Measurements from ENCODE around the gene FAM81B. TPM values are rescaled to one million over a fixed set of nuclear protein-coding genes. Genes with fewer than 3 reads are reported as not detected.

The FAM81B gene
- total RNA-seq, 2 donors from 2014 or later: 1.3 TPM; not detected in 1

DNA sequence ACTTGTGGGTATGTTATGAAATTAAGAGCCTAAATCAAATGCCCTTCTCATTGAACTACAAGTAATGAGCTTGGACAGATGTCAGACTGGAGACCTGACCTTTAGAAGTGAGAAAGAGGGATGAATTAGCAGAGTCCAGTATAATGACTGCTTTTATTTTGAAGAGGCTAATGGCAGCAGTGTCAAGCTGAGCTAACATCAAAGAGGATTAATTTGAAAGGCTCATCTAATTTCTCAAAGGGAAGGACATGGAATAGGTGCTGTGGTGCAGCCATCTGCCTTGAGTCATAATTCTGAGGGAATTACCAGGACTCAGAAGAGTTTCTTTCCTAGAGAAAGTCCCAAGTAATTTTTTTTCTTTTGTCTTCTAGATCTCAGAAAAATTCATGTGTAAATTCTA is 57.6 kb downstream of the FAM81B start:
- TF ChIP-seq POLR2A (IDR thresholded peaks at IDR 0.05): no peak
- TF ChIP-seq, protein P1, sequence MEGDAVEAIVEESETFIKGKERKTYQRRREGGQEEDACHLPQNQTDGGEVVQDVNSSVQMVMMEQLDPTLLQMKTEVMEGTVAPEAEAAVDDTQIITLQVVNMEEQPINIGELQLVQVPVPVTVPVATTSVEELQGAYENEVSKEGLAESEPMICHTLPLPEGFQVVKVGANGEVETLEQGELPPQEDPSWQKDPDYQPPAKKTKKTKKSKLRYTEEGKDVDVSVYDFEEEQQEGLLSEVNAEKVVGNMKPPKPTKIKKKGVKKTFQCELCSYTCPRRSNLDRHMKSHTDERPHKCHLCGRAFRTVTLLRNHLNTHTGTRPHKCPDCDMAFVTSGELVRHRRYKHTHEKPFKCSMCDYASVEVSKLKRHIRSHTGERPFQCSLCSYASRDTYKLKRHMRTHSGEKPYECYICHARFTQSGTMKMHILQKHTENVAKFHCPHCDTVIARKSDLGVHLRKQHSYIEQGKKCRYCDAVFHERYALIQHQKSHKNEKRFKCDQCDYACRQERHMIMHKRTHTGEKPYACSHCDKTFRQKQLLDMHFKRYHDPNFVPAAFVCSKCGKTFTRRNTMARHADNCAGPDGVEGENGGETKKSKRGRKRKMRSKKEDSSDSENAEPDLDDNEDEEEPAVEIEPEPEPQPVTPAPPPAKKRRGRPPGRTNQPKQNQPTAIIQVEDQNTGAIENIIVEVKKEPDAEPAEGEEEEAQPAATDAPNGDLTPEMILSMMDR (IDR thresholded peaks at IDR 0.05): no peak
- no peak for ATAC-seq
- Histone ChIP-seq H3K27me3 (no peaks in the 10 kb centered on the region), H3K9me3 (no peaks in the 10 kb centered on the region), H3K4me1 (no peaks in the 10 kb centered on the region), H3K36me3 (replicated peaks in 1 of 2; ENCODE audit: insufficient read depth in 1 of 2, low read depth in 2 of 2) (no peaks in the 10 kb centered on the region), H3K27ac (no peak overlapping the region), H3K4me3 (no peak overlapping the region)
- no peak for DNase-seq
- intact Hi-C loops (cut with DNase I): no loop called here

DNA sequence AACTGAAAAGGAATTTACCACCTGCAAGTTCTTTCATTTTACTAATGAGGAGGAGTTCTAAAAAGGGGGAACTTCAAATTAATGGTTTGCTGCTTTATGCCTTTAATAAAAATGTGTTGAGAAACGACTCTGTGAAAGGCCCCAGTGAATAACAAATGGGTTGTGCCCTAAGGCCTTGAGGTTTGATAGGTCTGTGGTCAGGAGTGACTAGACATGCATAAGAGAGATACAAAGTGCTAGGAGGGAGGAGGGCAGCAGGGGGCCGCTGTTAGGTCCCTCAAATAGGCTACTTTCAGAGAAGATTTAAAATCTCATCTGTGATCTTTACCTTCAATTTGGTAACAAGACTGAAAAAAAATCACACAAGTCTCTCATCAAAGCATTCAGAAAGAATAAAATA is 58.3 kb downstream of the FAM81B start:
- Histone ChIP-seq H3K27me3 (no peaks in the 10 kb centered on the region), H3K27ac (no peak overlapping the region), H3K36me3 (replicated peaks in 1 of 2; ENCODE audit: insufficient read depth in 1 of 2, low read depth in 2 of 2) (no peaks in the 10 kb centered on the region), H3K4me1 (no peaks in the 10 kb centered on the region), H3K9me3 (no peaks in the 10 kb centered on the region), H3K4me3 (no peak overlapping the region)
- intact Hi-C loops (cut with DNase I): no loop called here
- WGBS, 2 donors: 60 to 69% methylated on average over 2 of the region's 2 CpGs
- DNase-seq (no peak), ATAC-seq (no peak)
- TF ChIP-seq, protein P1 (IDR thresholded peaks at IDR 0.05): no peak
- no peak for TF ChIP-seq POLR2A (IDR thresholded peaks at IDR 0.05)

DNA sequence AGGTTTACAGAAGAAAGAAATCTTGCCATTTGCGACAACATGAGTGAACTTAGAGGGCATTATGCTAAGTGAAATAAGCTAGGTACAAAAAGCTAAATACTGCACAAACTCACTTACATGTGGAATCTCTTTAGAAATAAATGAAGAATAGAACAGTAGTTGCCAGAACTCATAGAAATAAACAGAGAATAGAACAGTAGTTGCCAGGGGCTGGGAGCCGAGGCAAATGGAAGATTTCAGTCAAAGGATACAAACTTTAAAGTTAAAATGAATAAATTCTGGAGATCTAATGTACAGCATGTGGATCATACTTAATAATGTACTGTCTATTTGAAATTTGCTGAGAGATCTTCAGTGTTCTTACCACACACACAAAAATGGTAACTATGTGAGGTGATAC is 63.4 kb downstream of the FAM81B start:
- intact Hi-C loops (cut with DNase I): no loop called here

DNA sequence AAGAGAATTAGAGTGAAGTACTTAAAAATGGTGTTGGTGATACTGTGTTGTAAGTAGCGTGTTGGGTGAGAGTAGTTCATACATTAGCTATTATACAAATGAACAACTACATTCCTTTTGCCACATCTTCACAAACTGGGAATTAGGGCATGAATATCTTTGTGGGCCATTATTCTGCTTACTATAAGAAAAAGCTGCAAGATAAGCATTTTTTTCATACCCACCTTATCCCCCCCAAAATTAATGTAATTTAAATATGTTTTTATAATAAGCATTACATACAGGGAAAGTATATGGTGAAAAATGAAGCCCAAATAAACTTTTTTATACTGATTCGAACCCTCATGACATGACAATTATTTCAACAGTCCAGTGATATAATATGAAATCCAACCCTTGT is 69.5 kb downstream of the FAM81B start:
- Histone ChIP-seq H3K27ac (no peak overlapping the region), H3K27me3 (no peaks in the 10 kb centered on the region), H3K9me3 (no peaks in the 10 kb centered on the region), H3K36me3 (replicated peaks in 1 of 2; ENCODE audit: insufficient read depth in 1 of 2, low read depth in 2 of 2) (peaks cover 0 to 9% of the 10 kb centered on the region in 2 donors), H3K4me3 (no peak overlapping the region), H3K4me1 (no peaks in the 10 kb centered on the region)
- DNase-seq: no peak
- intact Hi-C loops (cut with DNase I): no loop called here
- TF ChIP-seq POLR2A (IDR thresholded peaks at IDR 0.05): no peak
- TF ChIP-seq, protein P1 (IDR thresholded peaks at IDR 0.05): no peak
- ATAC-seq: no peak
- WGBS, 2 donors: 80 to 84% methylated on average over 2 of the region's 2 CpGs

More for the DNA sequence above, 63.4 kb downstream of the FAM81B start:
- ATAC-seq (no peak), DNase-seq (no peak)
- no peak overlapping the region for H3K27ac ChIP-seq
- no peaks in the 10 kb centered on the region for H3K9me3 ChIP-seq
- no peaks in the 10 kb centered on the region for H3K27me3 ChIP-seq
- no peak for TF ChIP-seq POLR2A (IDR thresholded peaks at IDR 0.05)
- TF ChIP-seq, protein P1 (IDR thresholded peaks at IDR 0.05): no peak
- no peak overlapping the region for H3K4me3 ChIP-seq
- H3K36me3 ChIP-seq (replicated peaks in 1 of 2; ENCODE audit: insufficient read depth in 1 of 2, low read depth in 2 of 2): no peaks in the 10 kb centered on the region
- no peaks in the 10 kb centered on the region for H3K4me1 ChIP-seq
- 88 to 93% methylated on average over 2 of the region's 2 CpGs for WGBS, 2 donors

DNA sequence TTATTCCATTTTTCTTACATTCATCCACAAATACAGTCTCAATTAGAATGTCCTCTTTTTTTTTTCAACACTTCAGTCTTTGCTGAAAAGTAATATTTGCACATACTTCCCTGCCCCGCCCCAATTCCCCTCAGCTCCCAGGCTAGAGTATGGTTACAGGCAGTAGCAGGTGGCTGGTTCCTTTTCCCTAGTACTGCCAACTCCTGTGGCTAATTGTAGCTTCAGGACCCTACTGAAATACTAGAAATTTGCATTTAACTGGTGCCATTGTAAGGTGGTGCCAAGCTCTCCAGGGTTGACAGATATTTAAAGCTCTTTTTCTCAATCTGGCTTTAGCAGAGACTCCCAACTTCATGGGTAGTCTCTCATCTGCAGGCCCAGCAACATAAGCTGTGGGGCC is 80.3 kb downstream of the FAM81B start:
- peaks cover 2% of the 10 kb centered on the region for H3K4me1 ChIP-seq
- no peaks in the 10 kb centered on the region for H3K27me3 ChIP-seq
- intact Hi-C loops (cut with DNase I): no loop called here
- ATAC-seq: no peak
- TF ChIP-seq POLR2A (IDR thresholded peaks at IDR 0.05): no peak
- TF ChIP-seq, protein P1 (IDR thresholded peaks at IDR 0.05): no peak
- no peaks in the 10 kb centered on the region for H3K9me3 ChIP-seq
- H3K27ac ChIP-seq: no peak overlapping the region
- no peak for DNase-seq
- 90 to 96% methylated on average over 1 of the region's 1 CpG for WGBS, 2 donors
- peaks cover 0 to 4% of the 10 kb centered on the region in 2 donors for H3K36me3 ChIP-seq (replicated peaks in 1 of 2; ENCODE audit: insufficient read depth in 1 of 2, low read depth in 2 of 2)
- H3K4me3 ChIP-seq: no peak overlapping the region
